Astrocyte (in vitro differentiated cells and primary cell): ENCODE measurements around the gene COL5A1. TPM values are rescaled to one million over a fixed set of nuclear protein-coding genes. Genes with fewer than 3 reads are reported as not detected.

ENCODE experiments used
- DNase-seq: peaks from one replicate; pipeline ENCODE4 v3.0.0-alpha.2; 2010; ENCODE audit warnings: low read depth
- FAIRE-seq: peaks from 2 replicates; lab custom pipeline; 2011; peaks lifted over from hg19 to GRCh38; lab: Jason Lieb, UNC
- H2AFZ ChIP-seq: 2 replicates; pipeline ENCODE4 v1.6.0; 2012; ENCODE audit warnings: low read depth, low read length, inconsistent platforms
- H3K27ac ChIP-seq: 2 replicates; pipeline ENCODE4 v1.5.1; 2011; ENCODE audit warnings: low read depth, low read length, inconsistent platforms
- H3K27me3 ChIP-seq: 2 replicates; pipeline ENCODE4 v1.6.0; 2011; ENCODE audit warnings: low read length, inconsistent platforms; ENCODE audit not compliant: insufficient read depth
- H3K36me3 ChIP-seq: 2 replicates; pipeline ENCODE4 v1.5.1; 2011; ENCODE audit warnings: low read length, inconsistent platforms; ENCODE audit not compliant: insufficient read depth
- H3K4me1 ChIP-seq: 2 replicates; pipeline ENCODE4 v1.5.1; 2011; ENCODE audit warnings: low read length, inconsistent platforms; ENCODE audit not compliant: insufficient read depth
- H3K4me2 ChIP-seq: 2 replicates; pipeline ENCODE4 v1.6.0; 2012; ENCODE audit warnings: low read length, inconsistent platforms
- H3K4me3 ChIP-seq: 2 replicates; pipeline ENCODE4 v1.5.1; 2011; ENCODE audit warnings: low read depth, mild to moderate bottlenecking, low read length, inconsistent platforms; ENCODE audit not compliant: insufficient read depth
- H3K79me2 ChIP-seq: 2 replicates; pipeline ENCODE4 v1.6.0; 2012; ENCODE audit warnings: mild to moderate bottlenecking, low read length, inconsistent platforms; ENCODE audit not compliant: insufficient read depth
- H3K9ac ChIP-seq: 2 replicates; pipeline ENCODE4 v1.6.0; 2012; ENCODE audit warnings: mild to moderate bottlenecking, low read length, inconsistent platforms
- H3K9me3 ChIP-seq: 2 replicates; pipeline ENCODE4 v1.5.1; 2012; ENCODE audit warnings: low read depth, mild to moderate bottlenecking, low read length, inconsistent platforms; ENCODE audit not compliant: insufficient read depth
- H4K20me1 ChIP-seq: 2 replicates; pipeline ENCODE4 v1.6.0; 2012; ENCODE audit warnings: low read length, inconsistent platforms; ENCODE audit not compliant: insufficient read depth
- H3K27ac Mint-ChIP-seq: one replicate; pipeline ENCODE4 v1.8.0; 2021; ENCODE audit warnings: mild to moderate bottlenecking, mixed read lengths; ENCODE audit not compliant: unreplicated experiment
- H3K27me3 Mint-ChIP-seq: one replicate; pipeline ENCODE4 v1.8.0; 2021; ENCODE audit warnings: low read depth, mixed read lengths; ENCODE audit not compliant: unreplicated experiment
- H3K36me3 Mint-ChIP-seq: one replicate; pipeline ENCODE4 v1.8.0; 2021; ENCODE audit warnings: low read depth, mixed read lengths; ENCODE audit not compliant: unreplicated experiment
- H3K4me1 Mint-ChIP-seq: one replicate; pipeline ENCODE4 v1.8.0; 2021; ENCODE audit warnings: low read depth, mixed read lengths; ENCODE audit not compliant: unreplicated experiment
- H3K4me3 Mint-ChIP-seq: one replicate; pipeline ENCODE4 v1.8.0; 2021; ENCODE audit warnings: mild to moderate bottlenecking, moderate library complexity, mixed read lengths; ENCODE audit not compliant: unreplicated experiment
- H3K9me3 Mint-ChIP-seq: one replicate; pipeline ENCODE4 v1.8.0; 2021; ENCODE audit warnings: mild to moderate bottlenecking, mixed read lengths; ENCODE audit not compliant: unreplicated experiment
- CTCF ChIP-seq: IDR thresholded peaks from 2 replicates; pipeline ENCODE4 v1.5.1; 2011; ENCODE audit warnings: low read depth, mild to moderate bottlenecking, inconsistent platforms, low read length, moderate library complexity; ENCODE audit not compliant: insufficient read depth
- EZH2 ChIP-seq: IDR thresholded peaks from 2 replicates; pipeline ENCODE4 v1.6.1; 2012; ENCODE audit warnings: mild to moderate bottlenecking, low read length, inconsistent platforms; ENCODE audit not compliant: insufficient read depth
- total RNA-seq: library from RNA; stranded (reverse); gene quantifications from 2 replicates; pipeline ENCODE4 v1.2.1, GENCODE V29; 2021

COL5A1 gene
- total RNA-seq, 1 donor from 2014 or later, result 1,055 TPM

GRCh38 chr9:134681061-134681661, 39.6 kb downstream of the COL5A1 start:
- H3K4me3 Mint-ChIP-seq, result peak overlapping the region; percentile 27
- peaks cover 5% of the 10 kb centered on the region for H3K36me3 ChIP-seq
- TF ChIP-seq CTCF (no peak), EZH2 (no peak)
- no peak overlapping the region for H3K4me3 ChIP-seq
- H3K4me1 Mint-ChIP-seq, result peaks cover 63% of the 10 kb centered on the region
- peak overlapping the region; percentile 53 for H3K9ac ChIP-seq
- no peak overlapping the region for H2AFZ ChIP-seq
- peak overlapping the region; percentile 77 for H3K27ac Mint-ChIP-seq
- H3K4me1 ChIP-seq, result peaks cover 41% of the 10 kb centered on the region
- peaks cover 14% of the 10 kb centered on the region for H3K36me3 Mint-ChIP-seq
- H3K9me3 Mint-ChIP-seq, result no peaks in the 10 kb centered on the region
- DNase-seq (peak; percentile 50), FAIRE-seq (no peak)
- H3K4me2 ChIP-seq, result peak overlapping the region; percentile 63
- H3K27me3 ChIP-seq, result no peaks in the 10 kb centered on the region
- no peaks in the 10 kb centered on the region for H3K27me3 Mint-ChIP-seq
- H3K27ac ChIP-seq, result peak overlapping the region; percentile 41
- H4K20me1 ChIP-seq, result peaks cover 97% of the 10 kb centered on the region
- peaks cover 97% of the 10 kb centered on the region for H3K79me2 ChIP-seq
- H3K9me3 ChIP-seq, result peaks cover 6% of the 10 kb centered on the region

- Histone ChIP-seq H2AFZ (no peak overlapping the region), H3K9me3 (peaks cover 6% of the 10 kb centered on the region), H3K27me3 (no peaks in the 10 kb centered on the region), H3K9ac (peak overlapping the region; percentile 53), H3K4me1 (peaks cover 36% of the 10 kb centered on the region), H3K36me3 (peaks cover 11% of the 10 kb centered on the region), H3K27ac (peak overlapping the region; percentile 41), H3K4me3 (no peak overlapping the region), H3K79me2 (peaks cover 97% of the 10 kb centered on the region), H3K4me2 (peak overlapping the region; percentile 63), H4K20me1 (peaks cover 97% of the 10 kb centered on the region)
- H3K4me1 Mint-ChIP-seq, result peaks cover 54% of the 10 kb centered on the region
- FAIRE-seq (no peak), DNase-seq (no peak)
- peaks cover 14% of the 10 kb centered on the region for H3K36me3 Mint-ChIP-seq
- TF ChIP-seq CTCF, result no peak
- no peak for TF ChIP-seq EZH2
- H3K27me3 Mint-ChIP-seq, result no peaks in the 10 kb centered on the region
- peaks cover 3% of the 10 kb centered on the region for H3K9me3 Mint-ChIP-seq
- peak overlapping the region; percentile 77 for H3K27ac Mint-ChIP-seq
- no peak overlapping the region for H3K4me3 Mint-ChIP-seq
These were observed 40.4 kb downstream of the COL5A1 start for GRCh38 chr9:134682026-134682425.
